Endothelial cell of umbilical vein (primary cell): Measurements from ENCODE around the gene POU3F3. TPM values are rescaled to one million over a fixed set of nuclear protein-coding genes. Genes with fewer than 3 reads are reported as not detected.

Experiments used
- BruUV-seq: library from RNA; stranded (reverse); fragments of 400-500 nt; replicated peaks from 2 replicates; lab custom pipeline; 2021; lab: Mats Ljungman, UMichigan
- CTCF ChIA-PET: fragments of 300-600, 350-600 bp; sonication (Branson Sonifier 250); formaldehyde crosslinking; loops from one replicate; lab custom pipeline; 2021; ENCODE audit warnings: antibody characterized with exemption, inconsistent platforms; lab: Charles Lee
- POLR2A ChIA-PET: fragments of 300-600, 350-600 bp; sonication (Branson Sonifier 250); formaldehyde crosslinking; loops from one replicate; lab custom pipeline; 2021; ENCODE audit warnings: antibody characterized with exemption, inconsistent platforms; lab: Charles Lee
- DNase-seq: peaks from one replicate; pipeline ENCODE4 v3.0.0-alpha.2; 2011; ENCODE audit warnings: low read depth, low spot score
- FAIRE-seq: peaks from 2 replicates; lab custom pipeline; 2011; peaks lifted over from hg19 to GRCh38; lab: Jason Lieb, UNC
- H2AFZ ChIP-seq: 2 replicates; pipeline ENCODE4 v1.6.0; 2012; ENCODE audit warnings: low read depth, low read length, control low read depth, inconsistent platforms
- H3K27ac ChIP-seq: 2 replicates; pipeline ENCODE4 v1.5.1; 2011; ENCODE audit warnings: low read depth, mild to moderate bottlenecking, control low read depth, low read length, moderate library complexity; ENCODE audit not compliant: insufficient read depth
- H3K27me3 ChIP-seq, 2 experiments: 2 replicates each; pipeline versions ENCODE4 v1.6.0 to v1.6.1; 2011; ENCODE audit warnings: low read length in 2 of 2, mixed read lengths in 1 of 2; ENCODE audit not compliant: control insufficient read depth in 2 of 2, insufficient read depth in 2 of 2
- H3K36me3 ChIP-seq, 2 experiments: 2 replicates in 1 of 2; 3 replicates in 1 of 2; pipeline ENCODE4 v1.5.1; 2011; ENCODE audit warnings: low read length in 2 of 2, mild to moderate bottlenecking in 1 of 2, moderate library complexity in 1 of 2; ENCODE audit not compliant: control insufficient read depth in 2 of 2, insufficient read depth in 2 of 2; ENCODE audit errors: extremely low read depth in 1 of 2
- H3K4me1 ChIP-seq: 3 replicates; pipeline ENCODE4 v1.5.1; 2011; ENCODE audit warnings: mild to moderate bottlenecking, low read length; ENCODE audit not compliant: control insufficient read depth, insufficient read depth; ENCODE audit errors: extremely low read depth
- H3K4me2 ChIP-seq: 2 replicates; pipeline ENCODE4 v1.6.1; 2011; ENCODE audit warnings: low read length, control low read depth, mixed read lengths; ENCODE audit not compliant: insufficient read depth
- H3K4me3 ChIP-seq, 3 experiments: fragments of 200-600 bp in 1 of 3; sonication (generic), shearing (Covaris generic) in 1 of 3; replicated peaks in 1 of 3; 2 replicates each; pipeline ENCODE4 v1.5.1; 2011 to 2016; ENCODE audit warnings: control low read depth in 3 of 3, low read length in 3 of 3, mild to moderate bottlenecking in 2 of 3, inconsistent platforms in 1 of 3, low read depth in 1 of 3, moderate library complexity in 1 of 3; ENCODE audit not compliant: insufficient read depth in 1 of 3
- H3K79me2 ChIP-seq: 2 replicates; pipeline ENCODE4 v1.6.0; 2012; ENCODE audit warnings: low read length, inconsistent platforms; ENCODE audit not compliant: control insufficient read depth, insufficient read depth
- H3K9ac ChIP-seq: replicated peaks from 2 replicates; pipeline ENCODE3; 2011; ENCODE audit warnings: low read length, control low read depth; ENCODE audit not compliant: insufficient read depth; ENCODE audit errors: extremely low read depth
- H3K9me1 ChIP-seq: replicated peaks from 3 replicates; pipeline ENCODE4 v1.6.0; 2011; ENCODE audit warnings: mild to moderate bottlenecking, low read length; ENCODE audit not compliant: control insufficient read depth, insufficient read depth; ENCODE audit errors: extremely low read depth
- H3K9me3 ChIP-seq: replicated peaks from 2 replicates; pipeline ENCODE4 v1.5.1; 2012; ENCODE audit warnings: low read length, inconsistent platforms; ENCODE audit not compliant: control insufficient read depth, insufficient read depth
- H4K20me1 ChIP-seq: replicated peaks from 2 replicates; pipeline ENCODE3; 2011; ENCODE audit warnings: mild to moderate bottlenecking, low read length; ENCODE audit not compliant: control insufficient read depth, insufficient read depth; ENCODE audit errors: extremely low read depth
- EZH2 ChIP-seq: IDR thresholded peaks from 2 replicates; pipeline ENCODE4 v1.6.1; 2012; ENCODE audit warnings: borderline replicate concordance, low read depth, mild to moderate bottlenecking, moderate library complexity, low read length, inconsistent platforms; ENCODE audit not compliant: severe bottlenecking
- FOS ChIP-seq: IDR thresholded peaks from 2 replicates; pipeline ENCODE4 v1.6.1; 2011; ENCODE audit warnings: mild to moderate bottlenecking, low read length, moderate library complexity, borderline replicate concordance; ENCODE audit not compliant: insufficient read depth
- GATA2 ChIP-seq: IDR thresholded peaks from 2 replicates; pipeline ENCODE4 v1.7.0; 2011; ENCODE audit warnings: low read depth, mild to moderate bottlenecking, moderate library complexity, mixed read lengths, low read length; ENCODE audit not compliant: insufficient read length, insufficient read depth
- JUN ChIP-seq: IDR thresholded peaks from 2 replicates; pipeline ENCODE4 v1.6.1; 2011; ENCODE audit warnings: borderline replicate concordance, low read depth; ENCODE audit not compliant: insufficient read length, insufficient read depth
- MYC ChIP-seq: IDR thresholded peaks from one replicate; pipeline ENCODE4 v1.6.1; 2011; ENCODE audit warnings: mild to moderate bottlenecking, low read depth, low read length
- POLR2A ChIP-seq: IDR thresholded peaks from 2 replicates; pipeline ENCODE4 v1.6.1; 2012; ENCODE audit warnings: low read depth, mild to moderate bottlenecking, control low read depth, low read length
- dilution Hi-C: fragments of 300-500 bp; cut with MboI; formaldehyde crosslinking; loops from one replicate; pipeline ENCODE4 v1.15.0; 2019; ENCODE audit warnings: low sequenced_read_pairs; ENCODE audit not compliant: extremely low pct_ligation_motif_present
- intact Hi-C: fragments of 100-400 bp; cut with micrococcal nuclease; formaldehyde crosslinking; loops from one replicate; pipeline ENCODE4 v1.10.0; 2022
- polyA plus RNA-seq, 4 experiments: library from polyadenylated mRNA; depleted of rRNA in 3 of 4; stranded (reverse) in 3 of 4; unstranded in 1 of 4; fragments of >200 nt; gene quantifications; 2 replicates each; pipeline versions ENCODE4 v1.2.1 to v1.2.3, GENCODE V29; 2011 to 2012; ENCODE audit warnings: missing spikeins in 1 of 4
- total RNA-seq: library from RNA; stranded (reverse); gene quantifications from 2 replicates; pipeline ENCODE4 v1.2.3, GENCODE V29; 2021
- TF ChIP-seq, protein P1 (sequence below): IDR thresholded peaks from 2 replicates; pipeline ENCODE4 v1.6.1; 2011; ENCODE audit not compliant: insufficient read depth, insufficient read length
- TF ChIP-seq, protein P2 (sequence below), 2 donors: IDR thresholded peaks; 1 replicate in 1 of 2; 2 replicates in 1 of 2; pipeline ENCODE4 v1.5.1; 2011; ENCODE audit warnings: low read length in 2 of 2, mild to moderate bottlenecking in 2 of 2, moderate library complexity in 2 of 2, control low read depth in 1 of 2, inconsistent platforms in 1 of 2, low read depth in 1 of 2; ENCODE audit not compliant: insufficient read depth in 1 of 2; ENCODE audit errors: extremely low read depth in 1 of 2

Gene POU3F3
- total and polyA plus RNA-seq, 2 donors (not counting 3 experiments of a cell fraction or from before 2014, with no cell fraction given), result not detected

DNA sequence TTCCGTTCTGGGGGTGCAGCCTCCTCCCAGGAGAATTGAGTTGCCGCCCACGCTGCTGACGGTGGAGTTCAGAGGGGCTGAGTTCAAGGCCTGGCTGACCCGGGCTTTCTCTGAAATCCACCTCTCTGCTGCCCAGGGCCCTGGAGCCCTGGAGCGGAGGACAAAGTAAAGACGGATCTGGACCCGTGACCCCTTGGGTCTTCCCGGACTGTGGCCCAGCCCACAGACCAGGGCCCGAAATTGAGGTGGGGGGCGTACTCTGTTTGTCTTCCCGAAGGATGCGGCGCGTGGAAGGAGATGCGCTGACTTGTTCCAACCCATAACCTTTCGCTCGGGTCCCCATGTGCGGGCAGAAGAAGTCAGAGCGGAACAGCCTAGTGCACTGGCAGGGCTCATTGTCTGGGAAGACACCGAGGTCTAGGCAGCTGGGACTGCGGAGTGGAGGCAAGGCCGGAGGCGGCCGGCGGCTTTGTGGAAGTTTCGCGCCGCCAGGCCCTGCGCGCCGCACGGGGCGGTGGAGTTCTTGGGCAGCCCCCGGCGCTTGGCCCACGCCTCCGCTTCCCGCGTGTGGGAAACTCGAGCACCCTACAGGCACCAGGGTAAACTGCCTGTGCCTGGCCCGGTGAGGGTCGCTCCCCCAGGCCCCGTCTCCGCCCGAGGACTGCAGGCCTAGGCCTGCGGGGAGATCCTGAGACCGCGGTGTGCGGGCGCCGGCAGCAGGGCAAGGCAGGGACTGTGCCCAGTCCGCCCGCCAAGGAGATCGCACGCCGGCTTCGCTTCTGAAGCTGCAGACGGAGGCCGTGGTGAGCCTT, 9.8 kb downstream of the POU3F3 start:
- DNase-seq (no peak), FAIRE-seq (no peak)
- no peak overlapping the region for H2AFZ ChIP-seq
- no peaks in the 10 kb centered on the region for H4K20me1 ChIP-seq
- no peaks in the 10 kb centered on the region for H3K9me3 ChIP-seq
- H3K79me2 ChIP-seq, result no peaks in the 10 kb centered on the region
- no TSS peak for BruUV-seq
- no peaks in the 10 kb centered on the region for H3K4me1 ChIP-seq
- no peak for TF ChIP-seq MYC
- TF ChIP-seq POLR2A, result no peak
- TF ChIP-seq, protein P1, sequence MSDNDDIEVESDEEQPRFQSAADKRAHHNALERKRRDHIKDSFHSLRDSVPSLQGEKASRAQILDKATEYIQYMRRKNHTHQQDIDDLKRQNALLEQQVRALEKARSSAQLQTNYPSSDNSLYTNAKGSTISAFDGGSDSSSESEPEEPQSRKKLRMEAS, result no peak
- TF ChIP-seq EZH2, result peak; percentile 86
- TF ChIP-seq, protein P2, sequence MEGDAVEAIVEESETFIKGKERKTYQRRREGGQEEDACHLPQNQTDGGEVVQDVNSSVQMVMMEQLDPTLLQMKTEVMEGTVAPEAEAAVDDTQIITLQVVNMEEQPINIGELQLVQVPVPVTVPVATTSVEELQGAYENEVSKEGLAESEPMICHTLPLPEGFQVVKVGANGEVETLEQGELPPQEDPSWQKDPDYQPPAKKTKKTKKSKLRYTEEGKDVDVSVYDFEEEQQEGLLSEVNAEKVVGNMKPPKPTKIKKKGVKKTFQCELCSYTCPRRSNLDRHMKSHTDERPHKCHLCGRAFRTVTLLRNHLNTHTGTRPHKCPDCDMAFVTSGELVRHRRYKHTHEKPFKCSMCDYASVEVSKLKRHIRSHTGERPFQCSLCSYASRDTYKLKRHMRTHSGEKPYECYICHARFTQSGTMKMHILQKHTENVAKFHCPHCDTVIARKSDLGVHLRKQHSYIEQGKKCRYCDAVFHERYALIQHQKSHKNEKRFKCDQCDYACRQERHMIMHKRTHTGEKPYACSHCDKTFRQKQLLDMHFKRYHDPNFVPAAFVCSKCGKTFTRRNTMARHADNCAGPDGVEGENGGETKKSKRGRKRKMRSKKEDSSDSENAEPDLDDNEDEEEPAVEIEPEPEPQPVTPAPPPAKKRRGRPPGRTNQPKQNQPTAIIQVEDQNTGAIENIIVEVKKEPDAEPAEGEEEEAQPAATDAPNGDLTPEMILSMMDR (IDR thresholded peaks at IDR 0.05; ENCODE audit: extremely low read depth in 1 of 2, insufficient read depth in 1 of 2, low read depth in 1 of 2, low read length in 2 of 2), result no peak
- no peak for TF ChIP-seq FOS
- no peak for TF ChIP-seq JUN
- no peak for TF ChIP-seq GATA2
- no peak overlapping the region for H3K4me3 ChIP-seq
- no peaks in the 10 kb centered on the region for H3K9me1 ChIP-seq
- dilution Hi-C loops, result no loop called here
- ChIA-PET POLR2A (no interaction called here), CTCF (no interaction called here)
- intact Hi-C loops, result no loop called here
- no peak overlapping the region for H3K9ac ChIP-seq
- no peak overlapping the region for H3K27ac ChIP-seq
- no peak overlapping the region for H3K4me2 ChIP-seq
- peaks cover 86 to 97% of the 10 kb centered on the region in 2 experiments for H3K27me3 ChIP-seq
- H3K36me3 ChIP-seq, result no peaks in the 10 kb centered on the region
